Endothelial cell of umbilical vein (primary cell): ENCODE data around the gene ANKRD34A. TPM values are rescaled to one million over a fixed set of nuclear protein-coding genes. Genes with fewer than 3 reads are reported as not detected.

Experiments
- BruUV-seq: library from RNA; stranded (reverse); fragments of 400-500 nt; replicated peaks from 2 replicates; lab custom pipeline; 2021; lab: Mats Ljungman, UMichigan
- CTCF ChIA-PET: fragments of 300-600, 350-600 bp; sonication (Branson Sonifier 250); formaldehyde crosslinking; loops from one replicate; lab custom pipeline; 2021; ENCODE audit warnings: antibody characterized with exemption, inconsistent platforms; lab: Charles Lee
- POLR2A ChIA-PET: fragments of 300-600, 350-600 bp; sonication (Branson Sonifier 250); formaldehyde crosslinking; loops from one replicate; lab custom pipeline; 2021; ENCODE audit warnings: antibody characterized with exemption, inconsistent platforms; lab: Charles Lee
- DNase-seq: peaks from one replicate; pipeline ENCODE4 v3.0.0-alpha.2; 2011; ENCODE audit warnings: low read depth, low spot score
- FAIRE-seq: peaks from 2 replicates; lab custom pipeline; 2011; peaks lifted over from hg19 to GRCh38; lab: Jason Lieb, UNC
- H2AFZ ChIP-seq: 2 replicates; pipeline ENCODE4 v1.6.0; 2012; ENCODE audit warnings: low read depth, low read length, control low read depth, inconsistent platforms
- H3K27ac ChIP-seq: 2 replicates; pipeline ENCODE4 v1.5.1; 2011; ENCODE audit warnings: low read depth, mild to moderate bottlenecking, control low read depth, low read length, moderate library complexity; ENCODE audit not compliant: insufficient read depth
- H3K27me3 ChIP-seq, 2 experiments: 2 replicates each; pipeline versions ENCODE4 v1.6.0 to v1.6.1; 2011; ENCODE audit warnings: low read length in 2 of 2, mixed read lengths in 1 of 2; ENCODE audit not compliant: control insufficient read depth in 2 of 2, insufficient read depth in 2 of 2
- H3K36me3 ChIP-seq, 2 experiments: 2 replicates in 1 of 2; 3 replicates in 1 of 2; pipeline ENCODE4 v1.5.1; 2011; ENCODE audit warnings: low read length in 2 of 2, mild to moderate bottlenecking in 1 of 2, moderate library complexity in 1 of 2; ENCODE audit not compliant: control insufficient read depth in 2 of 2, insufficient read depth in 2 of 2; ENCODE audit errors: extremely low read depth in 1 of 2
- H3K4me1 ChIP-seq: 3 replicates; pipeline ENCODE4 v1.5.1; 2011; ENCODE audit warnings: mild to moderate bottlenecking, low read length; ENCODE audit not compliant: control insufficient read depth, insufficient read depth; ENCODE audit errors: extremely low read depth
- H3K4me2 ChIP-seq: 2 replicates; pipeline ENCODE4 v1.6.1; 2011; ENCODE audit warnings: low read length, control low read depth, mixed read lengths; ENCODE audit not compliant: insufficient read depth
- H3K4me3 ChIP-seq, 3 experiments: fragments of 200-600 bp in 1 of 3; sonication (generic), shearing (Covaris generic) in 1 of 3; replicated peaks in 1 of 3; 2 replicates each; pipeline ENCODE4 v1.5.1; 2011 to 2016; ENCODE audit warnings: control low read depth in 3 of 3, low read length in 3 of 3, mild to moderate bottlenecking in 2 of 3, inconsistent platforms in 1 of 3, low read depth in 1 of 3, moderate library complexity in 1 of 3; ENCODE audit not compliant: insufficient read depth in 1 of 3
- H3K79me2 ChIP-seq: 2 replicates; pipeline ENCODE4 v1.6.0; 2012; ENCODE audit warnings: low read length, inconsistent platforms; ENCODE audit not compliant: control insufficient read depth, insufficient read depth
- H3K9ac ChIP-seq: replicated peaks from 2 replicates; pipeline ENCODE3; 2011; ENCODE audit warnings: low read length, control low read depth; ENCODE audit not compliant: insufficient read depth; ENCODE audit errors: extremely low read depth
- H3K9me1 ChIP-seq: replicated peaks from 3 replicates; pipeline ENCODE4 v1.6.0; 2011; ENCODE audit warnings: mild to moderate bottlenecking, low read length; ENCODE audit not compliant: control insufficient read depth, insufficient read depth; ENCODE audit errors: extremely low read depth
- H3K9me3 ChIP-seq: replicated peaks from 2 replicates; pipeline ENCODE4 v1.5.1; 2012; ENCODE audit warnings: low read length, inconsistent platforms; ENCODE audit not compliant: control insufficient read depth, insufficient read depth
- H4K20me1 ChIP-seq: replicated peaks from 2 replicates; pipeline ENCODE3; 2011; ENCODE audit warnings: mild to moderate bottlenecking, low read length; ENCODE audit not compliant: control insufficient read depth, insufficient read depth; ENCODE audit errors: extremely low read depth
- CTCF ChIP-seq, 2 donors: IDR thresholded peaks; 1 replicate in 1 of 2; 2 replicates in 1 of 2; pipeline ENCODE4 v1.5.1; 2011; ENCODE audit warnings: low read length in 2 of 2, mild to moderate bottlenecking in 2 of 2, moderate library complexity in 2 of 2, control low read depth in 1 of 2, inconsistent platforms in 1 of 2, low read depth in 1 of 2; ENCODE audit not compliant: insufficient read depth in 1 of 2; ENCODE audit errors: extremely low read depth in 1 of 2
- EZH2 ChIP-seq: IDR thresholded peaks from 2 replicates; pipeline ENCODE4 v1.6.1; 2012; ENCODE audit warnings: borderline replicate concordance, low read depth, mild to moderate bottlenecking, moderate library complexity, low read length, inconsistent platforms; ENCODE audit not compliant: severe bottlenecking
- FOS ChIP-seq: IDR thresholded peaks from 2 replicates; pipeline ENCODE4 v1.6.1; 2011; ENCODE audit warnings: mild to moderate bottlenecking, low read length, moderate library complexity, borderline replicate concordance; ENCODE audit not compliant: insufficient read depth
- GATA2 ChIP-seq: IDR thresholded peaks from 2 replicates; pipeline ENCODE4 v1.7.0; 2011; ENCODE audit warnings: low read depth, mild to moderate bottlenecking, moderate library complexity, mixed read lengths, low read length; ENCODE audit not compliant: insufficient read length, insufficient read depth
- JUN ChIP-seq: IDR thresholded peaks from 2 replicates; pipeline ENCODE4 v1.6.1; 2011; ENCODE audit warnings: borderline replicate concordance, low read depth; ENCODE audit not compliant: insufficient read length, insufficient read depth
- MAX ChIP-seq: IDR thresholded peaks from 2 replicates; pipeline ENCODE4 v1.6.1; 2011; ENCODE audit not compliant: insufficient read depth, insufficient read length
- MYC ChIP-seq: IDR thresholded peaks from one replicate; pipeline ENCODE4 v1.6.1; 2011; ENCODE audit warnings: mild to moderate bottlenecking, low read depth, low read length
- POLR2A ChIP-seq: IDR thresholded peaks from 2 replicates; pipeline ENCODE4 v1.6.1; 2012; ENCODE audit warnings: low read depth, mild to moderate bottlenecking, control low read depth, low read length
- POLR2AphosphoS5 ChIP-seq: IDR thresholded peaks from 2 replicates; pipeline ENCODE4 v1.6.1; 2012; ENCODE audit warnings: low read depth, mild to moderate bottlenecking, control low read depth, low read length, moderate library complexity; ENCODE audit not compliant: insufficient read depth
- dilution Hi-C: fragments of 300-500 bp; cut with MboI; formaldehyde crosslinking; loops from one replicate; pipeline ENCODE4 v1.15.0; 2019; ENCODE audit warnings: low sequenced_read_pairs; ENCODE audit not compliant: extremely low pct_ligation_motif_present
- intact Hi-C: fragments of 100-400 bp; cut with micrococcal nuclease; formaldehyde crosslinking; loops from one replicate; pipeline ENCODE4 v1.10.0; 2022
- polyA plus RNA-seq, 4 experiments: library from polyadenylated mRNA; depleted of rRNA in 3 of 4; stranded (reverse) in 3 of 4; unstranded in 1 of 4; fragments of >200 nt; gene quantifications; 2 replicates each; pipeline versions ENCODE4 v1.2.1 to v1.2.3, GENCODE V29; 2011 to 2012; ENCODE audit warnings: missing spikeins in 1 of 4
- total RNA-seq: library from RNA; stranded (reverse); gene quantifications from 2 replicates; pipeline ENCODE4 v1.2.3, GENCODE V29; 2021

The ANKRD34A gene
- total and polyA plus RNA-seq, 2 donors (not counting 3 experiments of a cell fraction or from before 2014, with no cell fraction given) = 0.24 to 0.43 TPM

- no peak overlapping the region for H3K9ac ChIP-seq
- no peak overlapping the region for H3K4me3 ChIP-seq
- H2AFZ ChIP-seq = no peak overlapping the region
- no peak for DNase-seq
- no TSS peak for BruUV-seq
- no peak overlapping the region for H3K4me2 ChIP-seq
- ChIA-PET CTCF (no interaction called here), POLR2A (no interaction called here)
- H3K9me1 ChIP-seq = no peaks in the 10 kb centered on the region
- no peak overlapping the region for H3K27ac ChIP-seq
- H3K27me3 ChIP-seq = no peaks in the 10 kb centered on the region
- no peaks in the 10 kb centered on the region for H3K9me3 ChIP-seq
- peaks cover 28% of the 10 kb centered on the region for H3K4me1 ChIP-seq
- no peaks in the 10 kb centered on the region for H3K36me3 ChIP-seq
- dilution Hi-C loops (no loop called here), intact Hi-C loops (no loop called here)
- no peaks in the 10 kb centered on the region for H4K20me1 ChIP-seq
- FAIRE-seq = no peak
- H3K79me2 ChIP-seq = peaks cover 84% of the 10 kb centered on the region
- TF ChIP-seq MAX (no peak), POLR2A (no peak), EZH2 (no peak), FOS (no peak), JUN (no peak), GATA2 (no peak), CTCF (IDR thresholded peaks at IDR 0.05; ENCODE audit: extremely low read depth in 1 of 2, insufficient read depth in 1 of 2, low read depth in 1 of 2, low read length in 2 of 2) (no peak), POLR2AphosphoS5 (no peak), MYC (no peak)
Measured at GRCh38 chr1:145952903-145953302, 11.5 kb downstream of the ANKRD34A start.
